HG02885 (cell line): ENCODE measurements around the gene FAM50B.
"Not testable (repeated sequence)": the region's sequence is repeated elsewhere in the genome, so short reads cannot be mapped to it uniquely, and the experiment has no call there.

Experiments
- ATAC-seq: cut with Tn5 transposase; IDR thresholded peaks from one replicate; pipeline ENCODE4 v1.9.1; 2021; ENCODE audit warnings: mild to moderate bottlenecking; ENCODE audit not compliant: unreplicated experiment, poor library complexity

FAM50B gene

DNA sequence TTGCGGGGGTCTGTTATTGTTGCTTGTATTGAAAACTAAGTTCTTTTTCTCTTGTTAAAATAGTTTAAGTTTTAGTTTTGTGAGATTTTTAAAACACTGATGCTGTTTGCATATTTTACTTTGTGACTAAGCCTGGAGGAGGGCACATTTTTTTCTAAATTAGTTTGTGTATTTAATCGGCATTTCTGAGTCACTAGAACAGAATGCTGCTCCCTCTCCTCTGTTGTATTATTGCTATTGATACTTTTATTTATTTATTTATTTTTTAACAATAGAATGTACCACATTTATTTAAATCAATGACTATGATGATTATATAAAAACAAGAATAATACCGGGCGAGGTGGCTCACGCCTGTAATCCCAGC is 5.1 kb upstream of the FAM50B start:
- ATAC-seq = no peak

DNA sequence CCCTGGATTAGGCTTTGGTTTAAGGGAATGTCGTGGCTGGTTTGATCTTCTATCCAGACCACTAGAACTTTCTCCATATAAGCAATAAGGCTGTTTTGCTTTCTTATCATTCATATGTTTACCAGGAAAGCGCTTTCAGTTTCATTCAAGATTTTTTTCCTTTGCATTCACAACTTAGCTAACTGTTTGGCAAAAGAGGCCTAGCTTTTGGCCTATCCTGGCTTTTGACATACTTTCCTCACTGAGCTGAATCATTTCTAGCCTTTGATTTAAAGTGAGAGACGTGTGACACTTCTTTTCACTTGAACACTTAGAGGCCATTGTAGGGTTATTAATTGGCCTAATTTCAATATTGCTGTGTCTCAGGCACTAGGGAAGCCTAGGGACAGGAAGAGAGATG is 1.7 kb upstream of the FAM50B start:
- ATAC-seq = no peak

DNA sequence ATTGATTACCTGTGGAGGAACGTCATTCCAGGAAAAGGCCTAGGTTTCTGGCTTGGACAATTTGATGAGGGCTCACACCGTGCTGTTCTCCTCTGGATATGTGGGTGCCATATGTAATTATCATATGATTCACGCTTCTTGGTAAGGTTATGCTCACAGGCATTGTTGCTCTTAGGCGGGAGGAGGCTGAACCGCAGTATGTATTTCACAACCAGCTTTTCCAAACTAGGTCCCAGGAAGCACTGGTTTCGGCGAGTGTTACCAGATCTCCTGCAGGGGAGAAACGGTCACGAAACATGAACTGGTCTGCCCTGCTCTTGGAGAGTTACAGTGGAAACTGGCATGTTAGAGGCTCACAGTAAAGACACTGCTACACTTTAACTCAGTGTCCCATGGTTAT is 793 bp upstream of the FAM50B start:
- ATAC-seq = no peak

DNA sequence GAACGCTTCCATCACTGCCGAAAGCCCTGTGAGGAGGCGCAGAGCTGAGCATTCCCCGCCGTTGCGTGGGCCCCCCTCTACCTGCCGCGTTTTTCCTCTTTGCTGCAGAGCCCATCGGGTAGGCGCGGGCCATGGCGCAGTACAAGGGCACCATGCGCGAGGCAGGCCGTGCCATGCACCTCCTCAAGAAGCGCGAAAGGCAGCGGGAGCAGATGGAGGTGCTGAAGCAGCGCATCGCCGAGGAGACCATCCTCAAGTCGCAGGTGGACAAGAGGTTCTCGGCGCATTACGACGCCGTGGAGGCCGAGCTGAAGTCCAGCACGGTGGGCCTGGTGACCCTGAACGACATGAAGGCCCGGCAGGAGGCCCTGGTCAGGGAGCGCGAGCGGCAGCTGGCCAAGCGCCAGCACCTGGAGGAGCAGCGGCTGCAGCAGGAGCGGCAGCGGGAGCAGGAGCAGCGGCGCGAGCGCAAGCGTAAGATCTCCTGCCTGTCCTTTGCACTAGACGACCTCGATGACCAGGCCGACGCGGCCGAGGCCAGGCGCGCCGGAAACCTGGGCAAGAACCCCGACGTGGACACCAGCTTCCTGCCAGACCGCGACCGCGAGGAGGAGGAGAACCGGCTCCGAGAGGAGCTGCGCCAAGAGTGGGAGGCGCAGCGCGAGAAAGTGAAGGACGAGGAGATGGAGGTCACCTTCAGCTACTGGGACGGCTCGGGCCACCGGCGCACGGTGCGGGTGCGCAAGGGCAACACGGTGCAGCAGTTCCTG is 693 bp downstream of the FAM50B start:
- ATAC-seq = no peak

DNA sequence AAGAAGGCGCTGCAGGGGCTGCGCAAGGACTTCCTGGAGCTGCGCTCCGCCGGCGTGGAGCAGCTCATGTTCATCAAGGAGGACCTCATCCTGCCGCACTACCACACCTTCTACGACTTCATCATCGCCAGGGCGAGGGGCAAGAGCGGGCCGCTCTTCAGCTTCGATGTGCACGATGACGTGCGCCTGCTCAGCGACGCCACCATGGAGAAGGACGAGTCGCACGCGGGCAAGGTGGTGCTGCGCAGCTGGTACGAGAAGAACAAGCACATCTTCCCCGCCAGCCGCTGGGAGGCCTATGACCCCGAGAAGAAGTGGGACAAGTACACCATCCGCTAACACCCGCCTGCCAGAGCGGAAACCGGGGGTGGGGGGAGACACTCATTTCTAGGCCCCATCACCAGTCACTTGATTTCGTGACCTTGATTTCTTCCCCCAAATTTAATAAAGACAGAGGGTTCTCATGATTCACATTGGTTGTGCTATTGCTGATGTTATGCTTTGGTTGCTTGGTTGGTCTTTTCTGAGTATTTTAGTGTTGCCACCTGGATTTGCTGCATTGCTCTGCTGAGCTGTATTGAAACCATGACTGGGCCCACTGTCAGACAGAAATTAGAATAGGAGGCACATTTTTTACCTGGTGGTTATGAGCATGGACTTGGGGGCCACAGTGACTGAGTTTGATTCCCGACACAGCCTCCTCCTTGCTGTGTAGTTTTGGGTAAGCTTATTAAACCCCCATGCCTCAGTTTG is 1.5 kb downstream of the FAM50B start:
- peak; percentile 48 for ATAC-seq

DNA sequence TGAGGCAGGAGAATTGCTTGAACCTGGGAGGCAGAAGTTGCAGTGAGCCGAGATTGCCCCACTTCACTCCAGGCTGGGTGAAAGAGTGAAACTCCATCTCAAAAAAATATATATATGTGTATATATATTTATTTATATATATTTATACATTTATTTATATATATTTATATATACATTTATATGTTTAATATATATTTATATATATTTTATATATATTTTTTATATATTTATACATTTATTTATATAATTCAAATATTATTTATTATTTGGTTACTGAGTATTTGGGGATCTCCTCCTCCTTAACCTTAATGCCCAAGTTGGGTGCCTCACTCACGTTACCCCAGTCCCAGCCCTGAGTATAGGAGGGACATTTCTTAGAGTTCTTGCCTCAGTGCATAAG is 2.7 kb downstream of the FAM50B start:
- no peak for ATAC-seq

DNA sequence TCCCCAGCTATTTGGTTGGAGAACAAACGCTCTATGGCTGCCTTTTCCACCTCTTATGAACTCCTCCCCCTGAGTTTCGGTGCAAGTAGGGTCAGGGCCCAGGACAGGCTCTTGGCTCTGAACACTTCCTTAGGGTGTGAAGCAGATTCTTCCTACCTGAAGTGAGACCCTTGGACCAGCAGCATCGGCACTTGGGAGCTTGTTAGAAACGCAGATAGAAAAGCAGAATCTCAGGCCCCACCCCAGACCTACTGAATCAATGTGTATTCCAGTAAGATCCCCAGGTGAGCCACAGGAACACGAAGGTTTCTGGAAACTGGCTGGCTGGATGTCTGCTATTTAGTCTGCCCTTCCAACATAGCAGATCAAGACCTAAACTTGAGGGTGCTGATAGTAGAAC is 3.2 kb downstream of the FAM50B start:
- ATAC-seq = no peak

DNA sequence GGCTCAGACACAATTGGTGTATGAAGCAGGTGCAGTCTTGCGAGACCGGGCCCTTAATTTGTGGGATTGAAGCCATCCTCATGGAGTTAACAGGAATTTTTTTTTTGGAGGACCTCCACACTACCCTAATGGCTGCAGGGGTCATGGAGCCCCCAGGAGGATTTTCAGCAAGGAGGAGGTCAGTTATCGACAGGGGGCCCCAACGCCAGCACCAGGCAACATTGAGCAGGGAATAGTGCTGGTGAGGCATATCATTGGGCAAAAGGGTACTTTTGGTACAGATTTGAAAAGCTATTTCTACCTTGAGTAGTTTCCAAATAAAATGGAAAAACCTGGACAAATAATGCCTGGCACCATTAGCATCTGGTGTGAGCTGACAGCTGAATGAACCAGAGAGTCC is 6.7 kb downstream of the FAM50B start:
- no peak for ATAC-seq

DNA sequence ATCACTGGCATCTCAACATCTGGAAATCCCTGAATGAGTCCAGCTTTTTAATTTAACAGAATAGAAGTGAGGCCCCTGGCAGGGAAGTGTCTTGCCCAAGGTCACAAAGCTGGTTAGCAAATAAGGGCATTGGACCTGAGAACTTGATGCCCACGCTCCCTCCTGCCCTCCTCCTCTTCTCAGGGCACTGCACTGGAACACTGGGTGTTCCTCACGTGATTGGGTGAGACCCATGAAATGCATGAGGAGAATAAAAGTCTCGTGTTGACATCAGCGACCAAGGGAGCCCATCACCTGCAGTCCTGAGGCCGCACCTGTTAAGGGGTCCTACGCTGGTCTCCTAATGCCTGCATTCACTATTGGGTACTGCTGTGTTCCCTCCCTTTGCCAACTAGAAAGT is 7.4 kb downstream of the FAM50B start:
- ATAC-seq = no peak

DNA sequence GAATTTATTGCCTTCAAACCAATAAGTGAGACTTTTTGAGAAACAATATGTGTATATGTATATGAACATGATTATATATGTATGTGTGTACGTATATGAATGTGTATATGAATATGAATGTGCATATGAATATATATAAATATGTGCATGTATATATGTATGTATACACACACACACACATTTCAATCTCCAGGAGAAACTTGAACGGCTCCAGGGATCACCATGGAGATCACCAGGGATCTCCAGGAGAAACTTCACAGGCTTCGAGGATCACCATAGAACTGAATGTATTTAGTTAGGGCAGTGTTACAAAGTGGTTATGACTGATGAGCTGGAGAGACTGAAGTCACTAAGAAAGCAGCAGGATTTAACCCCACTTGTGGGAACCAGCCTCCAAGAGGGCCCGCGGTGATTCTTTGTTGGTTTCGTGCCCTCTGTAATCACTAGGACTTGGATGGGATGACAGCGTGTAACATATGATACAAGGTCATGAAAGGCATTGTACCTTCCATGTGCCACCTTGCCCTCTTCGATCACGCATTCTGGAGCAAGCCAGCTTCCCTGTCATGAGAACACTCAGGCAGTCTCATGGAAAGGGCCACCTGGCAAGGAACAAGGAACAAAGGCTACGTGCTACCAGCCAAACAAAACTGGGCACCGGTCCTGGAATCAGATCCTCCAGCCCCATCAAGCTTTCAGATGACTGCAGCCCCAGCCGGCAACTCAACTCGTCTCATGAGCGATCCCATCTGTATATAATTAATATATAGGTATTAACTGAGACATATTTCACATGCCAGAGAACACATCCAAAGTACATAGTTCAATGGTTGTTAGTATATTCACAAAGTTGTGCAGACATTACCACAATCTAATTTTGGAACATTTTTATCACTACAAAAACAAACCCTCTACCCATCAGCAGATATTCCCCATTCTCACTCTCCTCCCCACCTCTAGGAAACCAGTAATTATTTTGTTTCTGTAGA is 8.6 kb downstream of the FAM50B start:
- ATAC-seq = no peak

DNA sequence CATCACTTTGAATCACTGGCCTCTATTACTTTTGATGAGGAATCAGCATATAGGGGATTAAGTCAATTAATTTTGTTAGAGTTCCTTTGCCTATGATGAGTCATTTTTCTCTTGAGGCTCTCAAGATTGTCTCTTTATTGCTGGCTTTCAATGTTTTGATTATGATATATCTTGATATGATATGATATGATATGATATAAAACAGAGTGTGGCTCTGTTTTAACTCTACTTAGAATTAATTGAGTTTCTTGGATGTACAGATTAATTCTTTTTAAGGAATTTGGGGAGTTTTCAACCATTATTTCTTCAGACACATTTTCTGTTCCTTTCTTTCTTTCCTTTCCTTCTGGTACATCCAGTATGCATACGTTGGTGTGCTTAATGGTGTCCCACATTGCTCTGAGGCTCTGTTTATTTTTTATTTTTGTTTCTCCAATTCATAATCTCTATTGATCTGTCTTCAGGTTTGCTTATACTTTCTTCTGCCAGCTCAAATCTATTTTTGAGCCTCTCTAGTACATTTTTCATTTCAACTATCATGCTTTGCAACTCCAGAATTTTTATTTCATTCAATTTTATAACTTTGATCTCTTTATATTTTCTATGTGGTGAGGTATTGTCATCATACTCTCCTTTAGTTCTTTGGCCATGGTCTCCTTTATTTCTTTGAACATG is 10.8 kb downstream of the FAM50B start:
- no peak for ATAC-seq

DNA sequence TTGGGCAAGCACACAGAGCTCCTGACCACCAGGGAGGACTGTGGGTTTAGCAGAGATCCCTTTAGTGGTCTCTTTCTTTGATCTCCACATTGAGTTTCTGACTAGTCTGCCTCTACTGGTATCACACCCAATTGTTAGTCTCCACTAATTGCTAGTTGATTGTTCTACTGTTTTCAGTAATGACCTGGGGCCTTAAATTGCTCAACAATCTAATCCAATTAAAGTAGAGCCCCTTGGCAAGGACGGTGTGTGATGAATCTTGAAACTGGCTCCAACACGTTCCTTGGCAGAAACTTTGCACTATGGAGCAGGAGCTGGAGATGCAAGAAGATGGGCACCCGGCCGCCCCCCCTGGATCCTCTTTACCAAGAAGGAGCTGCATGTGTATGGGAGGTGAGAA is 12.3 kb downstream of the FAM50B start:
- ATAC-seq = no peak

DNA sequence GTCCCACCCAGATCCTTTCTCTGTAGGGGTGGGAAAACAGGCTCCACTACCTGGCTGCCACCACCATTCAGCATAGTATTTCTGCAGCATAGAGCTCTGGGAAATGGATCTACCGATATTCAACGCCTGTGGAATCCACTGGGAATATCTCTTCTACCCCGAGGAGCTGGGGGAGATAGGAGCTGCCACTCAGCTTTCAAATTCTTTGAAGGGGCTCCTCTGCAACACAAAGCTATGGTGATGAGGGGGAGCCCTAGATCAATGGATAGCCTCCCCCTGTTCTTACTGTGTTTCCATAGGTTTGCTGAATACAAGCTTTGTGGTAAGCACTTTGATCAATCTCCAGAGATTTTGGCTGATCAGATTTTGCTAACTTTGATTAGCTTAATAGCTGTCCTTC is 12.9 kb downstream of the FAM50B start:
- no peak for ATAC-seq

DNA sequence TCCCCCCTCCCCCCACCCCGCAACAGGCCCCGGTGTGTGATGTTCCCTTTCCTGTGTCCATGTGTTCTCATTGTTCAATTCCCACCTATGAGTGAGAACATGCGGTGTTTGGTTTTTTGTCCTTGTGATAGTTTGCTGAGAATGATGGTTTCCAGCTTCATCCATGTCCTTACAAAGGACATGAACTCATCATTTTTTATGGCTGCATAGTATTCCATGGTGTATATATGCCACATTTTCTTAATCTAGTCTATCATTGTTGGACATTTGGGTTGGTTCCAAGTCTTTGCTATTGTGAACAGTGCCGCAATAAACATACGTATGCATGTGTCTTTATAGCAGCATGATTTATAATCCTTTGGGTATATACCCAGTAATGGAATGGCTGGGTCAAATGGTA is 14.1 kb downstream of the FAM50B start:
- ATAC-seq = not testable (repeated sequence)

DNA sequence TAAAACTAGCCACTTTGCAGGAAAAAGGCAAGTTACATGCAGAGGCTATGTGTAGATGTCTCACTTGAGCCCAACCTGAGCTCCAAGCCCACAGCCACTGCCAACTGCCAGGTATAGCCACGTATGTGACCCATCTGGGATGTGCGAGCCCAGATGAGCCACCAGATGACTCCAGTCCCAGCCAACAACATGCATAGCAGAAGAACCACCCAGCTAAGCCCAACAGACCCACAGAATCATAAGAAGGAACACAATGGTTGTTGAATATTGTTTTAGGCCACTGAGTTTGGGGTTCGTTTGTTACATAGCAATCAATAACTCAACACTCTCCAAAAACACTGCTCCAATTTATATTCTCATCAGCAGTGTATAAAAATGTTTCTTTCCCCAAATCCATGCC is 16.3 kb downstream of the FAM50B start:
- no peak for ATAC-seq

DNA sequence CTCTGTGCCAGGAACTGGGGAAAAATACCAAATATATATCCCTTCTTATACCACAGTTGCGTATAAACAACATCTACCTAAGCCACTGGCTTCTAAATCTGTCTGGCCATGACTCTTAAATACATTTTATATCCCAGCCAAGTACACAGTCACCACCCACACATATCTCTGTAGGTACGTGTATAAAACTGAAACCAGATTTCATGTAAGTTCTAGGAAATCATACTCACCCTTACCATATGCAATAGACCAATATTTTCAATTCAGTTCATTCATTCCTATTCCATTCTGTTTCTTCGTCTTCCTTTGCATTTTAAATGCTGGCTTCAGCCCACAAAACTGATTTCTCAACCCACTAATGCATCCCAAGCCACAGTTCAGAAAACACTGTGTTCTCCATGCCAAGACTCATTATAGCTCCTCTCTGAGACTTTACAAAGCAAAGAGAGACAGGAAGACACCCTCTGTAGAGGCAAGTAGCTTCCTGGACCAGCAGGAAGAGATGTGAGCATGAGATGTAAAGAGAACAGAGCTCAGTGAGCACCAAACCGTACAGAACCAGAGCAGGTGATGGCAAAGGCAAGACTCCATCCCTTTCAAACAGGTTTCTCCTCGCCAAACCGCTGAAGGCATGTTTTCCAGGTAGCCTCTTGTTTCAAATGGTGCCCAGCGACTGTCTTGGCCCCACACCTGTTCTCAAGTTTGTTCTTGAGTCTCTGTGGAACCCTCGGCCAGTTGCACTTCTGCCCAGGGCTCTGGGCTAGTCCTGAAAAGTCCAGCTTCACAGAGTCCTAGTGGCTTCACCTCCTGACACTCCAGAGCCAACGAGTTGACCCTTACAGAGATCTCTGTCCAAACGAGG is 18.7 kb downstream of the FAM50B start:
- ATAC-seq = no peak

DNA sequence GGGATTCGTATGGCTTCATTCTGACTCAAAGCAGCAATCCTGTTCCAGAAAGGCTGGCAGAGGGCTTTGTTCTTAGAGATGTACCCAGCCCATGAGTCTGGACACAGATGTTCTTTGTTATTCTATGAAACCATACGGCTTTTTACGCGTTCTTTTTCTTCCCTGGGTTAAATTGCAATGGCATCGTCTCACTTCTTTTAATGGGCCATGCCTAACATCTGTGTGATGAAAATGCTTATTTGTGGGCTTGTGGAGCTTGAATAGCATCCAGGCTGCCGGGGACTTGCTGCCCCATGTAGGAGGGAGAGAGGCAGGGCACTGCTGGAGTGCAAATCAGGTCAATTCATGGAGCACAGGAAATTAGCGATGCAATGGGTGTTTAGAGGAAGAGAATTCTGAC is 19.4 kb downstream of the FAM50B start:
- no peak for ATAC-seq

DNA sequence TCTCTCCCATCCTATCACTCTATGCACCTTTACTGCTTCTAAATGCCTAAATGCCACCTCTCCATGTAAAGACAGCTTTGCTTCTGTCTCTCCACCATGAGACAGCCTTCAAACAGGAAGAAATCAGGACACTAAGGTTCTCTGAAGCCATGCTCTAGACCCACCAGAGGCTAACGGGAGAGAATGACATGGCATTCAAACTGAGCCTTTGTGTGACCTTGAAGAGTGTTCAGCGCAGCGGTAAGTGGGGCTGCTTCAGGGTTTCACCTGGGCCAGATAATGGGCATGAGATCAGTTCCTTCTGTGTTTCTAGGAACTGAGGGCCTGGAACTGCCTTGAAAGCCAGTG is 20.1 kb downstream of the FAM50B start:
- no peak for ATAC-seq
